GM21576 (cell line): Measurements from ENCODE around the gene S100A2.
A peak's percentile ranks its signal among the peaks of the same experiment; 100 is the strongest.

Experiments used
- ATAC-seq: cut with Tn5 transposase; IDR thresholded peaks from one replicate; pipeline ENCODE4 v1.9.1; 2021; ENCODE audit warnings: mild to moderate bottlenecking, moderate library complexity; ENCODE audit not compliant: unreplicated experiment

S100A2 gene

DNA sequence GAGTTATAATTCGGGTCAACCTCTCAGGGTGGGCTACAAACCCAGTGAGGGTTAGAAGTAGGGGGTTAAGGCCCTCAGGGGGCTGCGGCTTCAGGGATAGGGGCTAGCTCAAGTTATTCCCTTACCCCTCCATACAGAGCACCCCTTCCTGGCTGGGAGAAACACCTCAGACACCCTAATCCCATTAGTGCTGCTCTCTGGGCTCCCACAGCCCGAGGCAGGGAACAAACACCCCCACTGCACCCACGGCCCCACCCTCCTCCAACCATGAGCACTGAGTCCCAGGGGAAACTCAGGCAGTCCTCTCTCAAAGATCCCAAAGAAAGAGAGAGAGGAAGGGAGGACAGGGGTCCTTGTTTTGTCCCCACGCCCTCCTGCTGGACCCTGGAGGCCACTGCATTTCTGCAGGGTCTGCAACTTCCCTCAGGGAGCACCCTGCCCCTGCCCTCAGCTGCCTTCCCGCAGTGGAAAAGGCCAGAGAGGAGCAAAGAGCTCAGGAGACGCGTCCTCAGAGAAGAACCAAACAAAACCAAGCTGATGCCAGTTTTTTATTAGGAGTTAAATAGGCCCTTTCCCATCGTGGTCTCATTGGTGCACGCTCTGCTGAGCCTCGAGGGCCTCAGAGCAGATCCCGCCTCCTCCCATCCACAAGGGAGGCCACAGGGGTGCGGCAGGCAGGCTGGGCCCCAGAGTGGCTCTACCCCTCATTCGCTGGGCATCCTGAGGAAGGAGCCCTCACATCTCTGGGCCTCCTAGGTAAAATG, 18.7 kb downstream of the S100A2 start:
- ATAC-seq = no peak

DNA sequence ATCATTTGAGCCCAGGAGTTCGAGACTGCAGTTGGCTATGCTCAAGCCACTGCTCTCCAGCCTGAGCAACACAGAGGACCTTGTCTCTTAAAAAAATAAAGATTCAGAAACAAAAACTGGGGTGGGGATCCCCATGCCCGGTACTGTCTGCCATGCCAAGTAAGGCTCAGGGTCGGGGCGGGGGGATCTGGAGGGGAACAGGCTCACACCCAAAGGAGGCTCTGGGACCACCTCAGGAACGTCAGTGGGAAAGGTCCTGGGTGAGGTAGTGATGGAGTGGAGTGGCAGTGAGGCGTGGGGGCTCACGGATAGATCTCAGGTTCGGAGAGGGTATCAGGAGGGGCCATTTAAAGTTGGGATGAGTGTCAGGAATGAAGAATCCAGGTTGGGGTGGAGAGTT, 19.3 kb downstream of the S100A2 start:
- no peak for ATAC-seq

- peak; percentile 51 for ATAC-seq
Measured at GRCh38 chr1:153545067-153546055, 20.3 kb downstream of the S100A2 start, which contains the start of gene S100A4. TSS of gene S100A4 (minus strand) at chr1:153545806. CDS start at chr1:153544794, 1,012 bp downstream.

DNA sequence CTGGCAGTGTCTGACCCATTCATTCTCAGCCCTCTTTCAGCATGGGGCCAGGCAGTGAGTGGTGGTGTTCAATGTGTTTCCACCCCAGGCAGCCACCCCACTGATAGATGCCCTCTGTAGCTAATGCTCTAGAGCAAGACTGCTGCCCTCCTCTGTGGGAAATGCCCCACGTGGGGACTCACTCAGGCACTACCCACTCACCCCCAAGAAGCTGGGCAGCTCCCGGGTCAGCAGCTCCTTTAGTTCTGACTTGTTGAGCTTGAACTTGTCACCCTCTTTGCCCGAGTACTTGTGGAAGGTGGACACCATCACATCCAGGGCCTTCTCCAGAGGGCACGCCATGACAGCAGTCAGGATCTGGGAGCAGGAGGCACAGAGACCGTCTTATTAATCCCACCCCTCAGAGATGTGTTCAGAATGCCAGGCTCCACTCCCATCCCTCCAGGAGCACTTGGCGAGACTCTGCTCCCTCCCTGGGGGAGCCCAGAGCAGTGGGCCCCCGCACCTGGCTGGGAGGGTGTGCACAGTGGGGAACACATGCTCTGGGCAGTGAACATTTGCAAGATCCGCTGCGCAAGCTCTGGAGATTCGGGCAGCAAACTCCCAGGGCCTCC, 21.1 kb downstream of the S100A2 start:
- ATAC-seq = no peak

- no peak for ATAC-seq
Measured at GRCh38 chr1:153543736-153544135, 21.9 kb downstream of the S100A2 start.

- ATAC-seq = no peak
Measured at GRCh38 chr1:153542956-153543711, 22.5 kb downstream of the S100A2 start.

DNA sequence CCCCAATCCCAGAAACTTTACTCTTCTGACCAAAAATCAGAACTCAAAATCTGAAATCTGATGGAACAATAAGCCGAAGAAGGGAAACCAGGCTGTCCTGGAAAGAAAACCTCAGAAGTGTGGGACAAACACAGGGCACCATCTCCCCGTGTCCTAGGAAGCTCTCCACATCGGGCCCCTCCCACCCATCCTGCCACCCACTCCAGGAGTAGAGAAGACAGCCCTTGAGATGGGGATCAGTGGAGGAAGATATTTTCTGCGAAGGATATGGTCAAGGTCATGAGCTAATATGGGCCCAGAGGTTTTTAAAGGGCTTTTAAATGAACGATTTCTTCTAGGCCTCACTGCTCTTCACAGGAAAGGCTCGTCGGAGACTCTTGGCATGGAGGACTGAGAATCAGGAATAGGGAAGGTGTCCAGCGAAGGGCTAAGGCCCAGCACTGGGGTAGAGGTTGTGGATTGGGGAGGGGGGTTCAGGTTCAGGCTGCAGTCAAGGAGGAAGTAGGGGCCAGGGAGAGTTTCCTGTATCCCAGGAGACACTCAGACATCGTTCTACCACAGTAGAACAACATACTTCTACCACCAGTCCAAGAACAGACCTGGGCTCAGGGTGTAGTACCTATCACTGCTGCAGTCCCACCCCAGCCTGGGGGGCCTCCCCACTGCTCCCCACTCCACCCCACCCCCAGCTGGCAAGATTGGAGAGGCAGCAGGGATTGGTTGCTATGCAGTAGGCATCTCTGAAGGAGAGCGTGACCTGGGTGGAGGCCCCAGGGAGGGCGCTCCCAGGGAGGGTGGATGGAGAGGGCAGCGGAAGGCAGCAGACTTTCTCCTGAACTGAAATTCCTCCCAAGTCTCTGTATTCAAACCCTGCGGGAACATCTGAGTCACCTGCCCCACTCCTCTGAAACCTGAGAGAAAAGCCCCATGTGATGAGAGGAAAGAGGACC, 23.7 kb downstream of the S100A2 start:
- no peak for ATAC-seq

- ATAC-seq = no peak
Measured at GRCh38 chr1:153540394-153541361, 25.0 kb downstream of the S100A2 start, which contains the start of gene S100A5. TSS of gene S100A5 (minus strand) at chr1:153540934. CDS start at chr1:153540191, 743 bp downstream.

DNA sequence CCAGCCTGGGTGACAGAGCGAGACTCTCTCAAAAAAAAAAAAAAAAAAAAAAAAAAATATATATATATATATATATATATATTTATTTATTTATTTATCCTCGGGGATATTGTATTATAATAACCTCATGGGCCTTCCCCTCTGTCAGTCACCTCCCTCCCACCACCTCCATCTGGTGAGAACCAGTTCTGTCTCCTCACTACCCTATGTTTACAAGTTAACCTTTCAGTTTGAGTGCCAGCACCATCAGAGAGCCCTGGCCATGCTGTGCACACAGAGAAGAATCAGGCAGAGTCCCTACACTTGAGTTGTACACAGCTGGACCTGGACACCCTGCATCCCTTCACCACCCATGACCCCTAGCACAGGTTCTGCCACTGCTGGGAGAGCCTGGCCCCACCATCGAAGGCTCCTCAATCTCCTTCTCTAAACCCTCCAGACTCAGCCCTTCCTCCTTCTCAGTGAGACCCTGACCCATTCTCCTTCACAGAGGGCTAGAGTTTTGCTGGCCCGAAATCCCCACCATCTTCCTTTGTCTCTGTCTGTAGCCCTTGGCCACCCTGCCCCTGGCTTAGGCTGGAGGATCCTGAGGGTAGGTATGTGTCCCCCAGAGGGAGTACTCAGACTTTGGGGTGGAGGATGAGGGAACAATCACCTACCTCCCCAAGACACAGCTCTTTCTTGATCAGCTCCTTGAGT, 26.1 kb downstream of the S100A2 start:
- no peak for ATAC-seq

DNA sequence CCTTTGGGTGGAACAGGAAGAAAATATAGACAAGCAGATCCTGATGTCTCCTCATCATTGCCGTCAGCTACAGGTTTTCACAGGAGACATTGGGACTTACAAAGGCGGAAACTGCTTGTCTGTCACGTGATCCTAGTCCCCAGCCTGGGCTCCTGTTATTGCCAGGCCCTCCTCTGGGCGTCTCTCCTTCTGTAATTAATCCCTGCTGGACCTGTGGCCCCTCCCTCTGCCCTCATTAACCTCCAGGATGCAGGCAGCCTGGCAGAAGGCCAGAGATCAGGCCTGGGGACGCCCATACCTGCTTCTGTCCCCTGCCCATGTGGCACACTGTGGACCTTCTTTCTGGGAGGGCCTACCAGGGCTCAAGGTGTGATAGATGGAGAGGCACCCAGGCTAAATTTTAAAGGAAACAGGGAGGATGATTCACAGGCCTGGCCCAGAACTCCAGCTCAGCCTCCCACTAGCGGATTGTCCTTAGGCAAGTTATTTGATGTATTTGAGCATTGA, 27.3 kb downstream of the S100A2 start:
- ATAC-seq = no peak

- no peak for ATAC-seq
Measured at GRCh38 chr1:153537376-153537730, 28.3 kb downstream of the S100A2 start.

- ATAC-seq = no peak
Measured at GRCh38 chr1:153536671-153537375, 28.8 kb downstream of the S100A2 start.

DNA sequence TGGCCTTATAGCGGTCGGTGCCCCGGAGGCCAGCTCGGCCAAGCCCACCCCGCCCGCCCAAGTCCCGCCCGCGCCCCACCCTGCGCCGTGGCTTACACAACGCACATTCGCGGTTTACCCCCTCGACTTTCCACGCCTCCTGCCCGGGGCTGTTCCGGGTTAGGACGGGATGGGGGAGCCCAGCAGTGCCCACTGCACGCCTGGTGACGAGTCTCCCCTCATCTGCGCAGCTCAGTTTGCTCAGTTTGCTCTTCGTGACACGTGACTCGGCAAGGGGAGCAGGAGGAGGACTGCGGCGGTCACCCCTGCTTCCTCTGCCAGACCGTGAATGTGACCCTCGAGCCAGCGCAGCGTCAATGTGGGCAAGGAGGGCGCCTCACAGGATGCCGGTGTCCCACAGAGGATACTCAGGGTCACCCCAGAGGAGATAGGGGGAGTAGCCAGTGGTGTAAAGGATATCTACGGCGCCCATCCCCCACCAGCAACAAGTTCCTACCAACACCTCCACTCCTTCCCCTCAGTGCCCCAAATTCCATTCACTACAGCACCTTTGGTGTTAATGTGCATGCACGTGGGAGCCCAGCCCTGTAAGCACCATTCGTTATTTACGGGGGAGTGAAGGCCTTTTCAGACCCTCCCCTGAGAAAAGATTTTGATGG, 29.5 kb downstream of the S100A2 start:
- no peak for ATAC-seq

GRCh38 chr1:153535242-153536011, 30.2 kb downstream of the S100A2 start, which contains the start of gene S100A6:
TSS of gene S100A6 (minus strand) at chr1:153535991. CDS start at chr1:153535339, 652 bp downstream.
- no peak for ATAC-seq

DNA sequence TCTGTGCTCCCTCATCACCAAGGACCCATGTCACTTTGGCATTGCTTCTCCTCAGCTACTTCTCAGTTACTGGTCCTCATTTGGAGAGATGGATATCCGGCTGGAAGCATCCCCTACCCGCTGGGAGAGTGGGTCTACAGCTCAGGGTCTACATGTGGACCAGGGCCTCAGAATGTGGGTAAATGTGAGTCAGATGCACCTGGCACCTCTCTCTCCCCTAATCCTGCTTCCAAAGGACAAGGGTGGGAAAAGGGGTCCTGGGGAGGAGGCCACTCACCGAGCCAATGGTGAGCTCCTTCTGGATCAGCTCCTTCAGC, 30.8 kb downstream of the S100A2 start:
- ATAC-seq = no peak
